Measurements from ENCODE around the gene IMPA2.

The IMPA2 gene

DNA sequence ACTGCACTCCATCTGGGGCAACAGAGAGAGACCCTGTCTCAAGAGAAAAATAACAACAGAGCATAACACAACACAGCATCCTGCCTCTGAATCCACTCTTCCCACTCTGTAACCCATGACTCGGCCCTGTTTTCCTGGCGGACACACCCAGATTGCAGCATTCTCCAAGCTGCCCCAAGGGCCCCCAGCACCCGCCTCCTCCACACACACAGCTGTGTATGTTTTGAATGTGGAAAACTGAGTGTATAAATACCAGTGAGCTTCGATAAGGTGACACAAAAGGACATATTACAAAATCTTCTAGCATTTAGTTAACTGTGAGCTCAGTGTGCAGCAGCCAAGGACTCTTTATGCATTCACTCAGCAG is 13.0 kb downstream of the IMPA2 start:
- H3K9ac ChIP-seq (ENCODE audit: low read length) = no peak overlapping the region
- no peak overlapping the region for H3K4me2 ChIP-seq (ENCODE audit: low read length)
- no peaks in the 10 kb centered on the region for H3K27me3 ChIP-seq (ENCODE audit: low read depth, low read length)
- TF ChIP-seq EZH2phosphoT487 (IDR thresholded peaks at IDR 0.05; ENCODE audit: low read depth) = no peak
- TF ChIP-seq, protein P1, sequence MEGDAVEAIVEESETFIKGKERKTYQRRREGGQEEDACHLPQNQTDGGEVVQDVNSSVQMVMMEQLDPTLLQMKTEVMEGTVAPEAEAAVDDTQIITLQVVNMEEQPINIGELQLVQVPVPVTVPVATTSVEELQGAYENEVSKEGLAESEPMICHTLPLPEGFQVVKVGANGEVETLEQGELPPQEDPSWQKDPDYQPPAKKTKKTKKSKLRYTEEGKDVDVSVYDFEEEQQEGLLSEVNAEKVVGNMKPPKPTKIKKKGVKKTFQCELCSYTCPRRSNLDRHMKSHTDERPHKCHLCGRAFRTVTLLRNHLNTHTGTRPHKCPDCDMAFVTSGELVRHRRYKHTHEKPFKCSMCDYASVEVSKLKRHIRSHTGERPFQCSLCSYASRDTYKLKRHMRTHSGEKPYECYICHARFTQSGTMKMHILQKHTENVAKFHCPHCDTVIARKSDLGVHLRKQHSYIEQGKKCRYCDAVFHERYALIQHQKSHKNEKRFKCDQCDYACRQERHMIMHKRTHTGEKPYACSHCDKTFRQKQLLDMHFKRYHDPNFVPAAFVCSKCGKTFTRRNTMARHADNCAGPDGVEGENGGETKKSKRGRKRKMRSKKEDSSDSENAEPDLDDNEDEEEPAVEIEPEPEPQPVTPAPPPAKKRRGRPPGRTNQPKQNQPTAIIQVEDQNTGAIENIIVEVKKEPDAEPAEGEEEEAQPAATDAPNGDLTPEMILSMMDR (IDR thresholded peaks at IDR 0.05; ENCODE audit: low read depth, low read length) = no peak
- H3K9me3 ChIP-seq (ENCODE audit: insufficient read depth, low read length) = no peaks in the 10 kb centered on the region
- H3K27ac ChIP-seq (ENCODE audit: low read length) = no peak overlapping the region
- no peak overlapping the region for H3K4me3 ChIP-seq (ENCODE audit: low read length)
- peaks cover 21% of the 10 kb centered on the region for H3K4me1 ChIP-seq (ENCODE audit: low read length)
- no peaks in the 10 kb centered on the region for H4K20me1 ChIP-seq (ENCODE audit: insufficient read depth, low read length)
- H2AFZ ChIP-seq (ENCODE audit: low read depth, low read length) = no peak overlapping the region
- no peaks in the 10 kb centered on the region for H3K36me3 ChIP-seq (replicated peaks; ENCODE audit: low read depth, low read length)
- no peaks in the 10 kb centered on the region for H3K79me2 ChIP-seq (ENCODE audit: low read length)

DNA sequence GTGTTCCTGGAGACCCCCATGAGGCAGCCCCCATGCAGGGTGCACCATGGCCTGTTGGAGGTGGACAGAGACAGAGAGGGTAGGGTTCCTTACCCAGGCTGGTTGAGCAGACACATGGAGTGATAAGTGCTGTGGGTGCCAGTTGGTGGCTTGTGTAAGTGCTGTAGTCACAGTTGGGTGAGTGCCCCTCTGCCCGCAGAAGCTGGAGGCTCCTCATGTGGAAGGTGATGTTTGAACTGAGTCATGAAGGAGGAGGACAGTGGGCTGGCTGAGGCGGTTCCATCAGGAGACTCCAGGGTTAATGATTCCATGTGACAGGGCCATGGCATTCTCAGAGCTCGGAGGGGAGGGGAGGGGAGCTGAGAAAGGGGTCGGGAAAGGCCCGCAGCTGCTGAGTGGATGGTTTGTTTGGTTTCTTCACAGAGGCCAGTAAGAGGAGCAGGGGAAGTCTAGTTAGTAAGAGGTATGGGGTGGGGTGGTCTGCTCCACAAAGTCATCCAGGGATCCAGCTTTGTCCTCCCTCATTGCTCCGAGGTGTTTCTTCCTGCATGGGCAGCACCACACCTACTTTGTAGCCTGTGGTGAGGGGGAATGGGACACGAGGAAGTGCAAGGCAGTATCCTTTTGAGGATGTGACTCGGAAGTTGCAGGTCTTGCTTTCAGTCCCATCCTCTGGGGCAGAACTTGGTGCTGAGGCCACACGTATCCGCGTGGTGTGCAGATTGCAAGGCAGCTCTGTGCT is 13.6 kb downstream of the IMPA2 start:
- no peak overlapping the region for H3K9ac ChIP-seq (ENCODE audit: low read length)
- H3K27ac ChIP-seq (ENCODE audit: low read length) = no peak overlapping the region

DNA sequence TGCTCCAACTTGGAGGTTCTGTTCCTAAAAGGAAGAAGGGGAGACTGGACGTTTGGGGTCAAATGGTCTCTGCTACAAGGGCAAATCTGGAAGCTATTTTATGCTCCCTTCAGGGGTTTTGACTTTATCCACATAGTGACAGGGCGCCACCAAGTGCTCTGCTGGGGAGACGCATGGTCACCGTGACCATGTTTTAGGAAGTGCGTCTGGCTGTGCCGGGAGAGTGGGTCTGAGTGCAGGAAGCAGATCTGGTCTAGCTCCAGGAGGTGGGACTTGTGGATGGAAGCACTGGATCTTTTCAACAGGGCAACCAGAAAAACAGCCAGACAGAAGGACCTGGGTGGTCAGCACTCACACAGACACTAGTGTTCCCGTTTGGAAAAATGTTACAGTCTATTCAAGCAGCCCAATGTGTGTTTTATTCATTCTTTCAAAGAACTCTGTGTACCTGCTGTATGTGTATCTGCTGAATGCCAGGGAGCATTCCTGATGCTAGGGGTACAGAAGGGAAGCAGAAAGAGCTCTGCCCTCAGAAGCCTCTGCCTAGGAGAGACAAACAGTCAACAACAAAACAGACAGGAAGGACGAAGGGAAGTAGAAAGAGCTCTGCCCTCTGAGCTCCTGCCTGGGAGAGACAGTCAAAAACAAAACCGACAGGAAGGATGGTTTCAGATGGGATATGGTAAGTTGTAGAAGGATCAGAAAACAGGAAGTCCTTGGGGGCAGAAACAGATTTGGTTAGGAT is 14.3 kb downstream of the IMPA2 start:
- no peaks in the 10 kb centered on the region for H3K36me3 ChIP-seq (replicated peaks; ENCODE audit: low read depth, low read length)
- H2AFZ ChIP-seq (ENCODE audit: low read depth, low read length) = peak overlapping the region; percentile 46; the same call in 1 of the 2 replicates
- peak overlapping the region; percentile 45 for H3K4me3 ChIP-seq (ENCODE audit: low read length)
- TF ChIP-seq EZH2phosphoT487 (IDR thresholded peaks at IDR 0.05; ENCODE audit: low read depth) = no peak
- TF ChIP-seq, protein P1 (IDR thresholded peaks at IDR 0.05; ENCODE audit: low read depth, low read length) = peak; percentile 92
- no peak overlapping the region for H3K27ac ChIP-seq (ENCODE audit: low read length)
- no peaks in the 10 kb centered on the region for H3K79me2 ChIP-seq (ENCODE audit: low read length)
- peak overlapping the region; percentile 67 for H3K4me2 ChIP-seq (ENCODE audit: low read length)
- peaks cover 12% of the 10 kb centered on the region for H3K4me1 ChIP-seq (ENCODE audit: low read length)
- no peaks in the 10 kb centered on the region for H4K20me1 ChIP-seq (ENCODE audit: insufficient read depth, low read length)
- H3K27me3 ChIP-seq (ENCODE audit: low read depth, low read length) = no peaks in the 10 kb centered on the region
- 0 out of 2 replicates have a peak overlapping the region, but pooled peaks have one; percentile 23 for H3K9ac ChIP-seq (ENCODE audit: low read length)
- H3K9me3 ChIP-seq (ENCODE audit: insufficient read depth, low read length) = no peaks in the 10 kb centered on the region

More for the DNA sequence above, 13.6 kb downstream of the IMPA2 start:
- H3K4me2 ChIP-seq (ENCODE audit: low read length) = peak overlapping the region; percentile 67
- no peaks in the 10 kb centered on the region for H3K27me3 ChIP-seq (ENCODE audit: low read depth, low read length)
- no peaks in the 10 kb centered on the region for H4K20me1 ChIP-seq (ENCODE audit: insufficient read depth, low read length)
- TF ChIP-seq, protein P1 (IDR thresholded peaks at IDR 0.05; ENCODE audit: low read depth, low read length) = no peak
- TF ChIP-seq EZH2phosphoT487 (IDR thresholded peaks at IDR 0.05; ENCODE audit: low read depth) = no peak
- H3K79me2 ChIP-seq (ENCODE audit: low read length) = no peaks in the 10 kb centered on the region
- no peak overlapping the region for H2AFZ ChIP-seq (ENCODE audit: low read depth, low read length)
- H3K4me3 ChIP-seq (ENCODE audit: low read length) = no peak overlapping the region
- H3K36me3 ChIP-seq (replicated peaks; ENCODE audit: low read depth, low read length) = no peaks in the 10 kb centered on the region
- no peaks in the 10 kb centered on the region for H3K9me3 ChIP-seq (ENCODE audit: insufficient read depth, low read length)
- peaks cover 15% of the 10 kb centered on the region for H3K4me1 ChIP-seq (ENCODE audit: low read length)

DNA sequence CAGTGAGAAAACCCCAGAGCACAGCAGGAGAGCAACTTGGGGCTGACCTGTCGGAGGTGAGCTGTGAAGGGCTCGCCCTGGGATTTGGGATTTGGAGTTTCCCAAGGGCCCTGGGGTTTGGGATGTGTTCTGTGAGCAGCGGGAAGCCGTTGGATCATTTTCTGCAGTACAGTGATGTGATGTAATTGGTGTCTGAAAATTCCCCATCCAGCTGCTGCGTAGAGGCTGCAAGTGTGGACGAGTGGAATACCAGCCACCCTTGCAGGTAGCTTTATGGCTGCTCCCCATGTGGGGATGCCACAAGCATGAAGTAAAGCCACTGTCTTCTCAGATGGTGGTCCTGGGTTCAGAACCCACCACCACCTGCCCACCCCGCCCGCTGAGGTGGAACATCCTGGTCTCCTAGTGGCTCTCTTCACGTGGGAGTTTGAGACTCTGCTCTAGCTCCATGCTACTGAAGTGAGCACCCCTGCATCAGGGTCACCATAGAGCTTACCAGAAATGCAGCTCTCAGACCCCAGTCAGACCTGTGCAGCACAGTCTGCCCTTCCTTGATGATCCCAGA is 15.0 kb downstream of the IMPA2 start:
- Histone ChIP-seq H3K27me3 (ENCODE audit: low read depth, low read length) (no peaks in the 10 kb centered on the region), H3K4me3 (ENCODE audit: low read length) (no peak overlapping the region), H4K20me1 (ENCODE audit: insufficient read depth, low read length) (no peaks in the 10 kb centered on the region), H3K27ac (ENCODE audit: low read length) (no peak overlapping the region), H3K36me3 (replicated peaks; ENCODE audit: low read depth, low read length) (peaks cover 1% of the 10 kb centered on the region), H3K9ac (ENCODE audit: low read length) (no peak overlapping the region), H3K4me1 (ENCODE audit: low read length) (peaks cover 12% of the 10 kb centered on the region), H2AFZ (ENCODE audit: low read depth, low read length) (no peak overlapping the region), H3K9me3 (ENCODE audit: insufficient read depth, low read length) (no peaks in the 10 kb centered on the region), H3K4me2 (ENCODE audit: low read length) (peak overlapping the region; percentile 67), H3K79me2 (ENCODE audit: low read length) (no peaks in the 10 kb centered on the region)
- TF ChIP-seq, protein P1 (IDR thresholded peaks at IDR 0.05; ENCODE audit: low read depth, low read length) = no peak
- TF ChIP-seq EZH2phosphoT487 (IDR thresholded peaks at IDR 0.05; ENCODE audit: low read depth) = no peak

All from OCI-LY3 (cell line).